WTC11 (cell line): ENCODE data around the gene ZMAT2. TPM values are rescaled to one million over a fixed set of nuclear protein-coding genes. Genes with fewer than 3 reads are reported as not detected.

ENCODE experiments used
- ATAC-seq: fragments of 200-7000 bp; cut with Tn5 transposase; 2 replicates; pipeline ENCODE4 v1.10.0; 2021; ENCODE audit warnings: mild to moderate bottlenecking, moderate library complexity
- CTCF ChIA-PET: fragments of 300-600 bp; sonication (Branson Sonifier 250); formaldehyde crosslinking; loops from one replicate; lab custom pipeline; 2021; ENCODE audit warnings: antibody characterized with exemption; lab: Charles Lee
- POLR2A ChIA-PET: fragments of 350-600 bp; sonication (Branson Sonifier 250); formaldehyde crosslinking; loops from one replicate; lab custom pipeline; 2021; ENCODE audit warnings: antibody characterized with exemption; lab: Charles Lee
- DNase-seq: peaks from one replicate; pipeline ENCODE4 v3.0.0; 2021; ENCODE audit warnings: low spot score
- H3K27ac Mint-ChIP-seq: 2 replicates; pipeline ENCODE4 v1.8.0; 2021; ENCODE audit warnings: mixed read lengths
- H3K27me3 Mint-ChIP-seq: 2 replicates; pipeline ENCODE4 v1.8.0; 2021; ENCODE audit warnings: low read depth, mild to moderate bottlenecking, moderate library complexity, mixed read lengths
- H3K36me3 Mint-ChIP-seq: 2 replicates; pipeline ENCODE4 v1.8.0; 2021; ENCODE audit warnings: mixed read lengths
- H3K4me1 Mint-ChIP-seq: 2 replicates; pipeline ENCODE4 v1.8.0; 2022; ENCODE audit warnings: mixed read lengths
- H3K4me3 Mint-ChIP-seq: 2 replicates; pipeline ENCODE4 v1.8.0; 2021; ENCODE audit warnings: mild to moderate bottlenecking, moderate library complexity, mixed read lengths
- H3K9me3 Mint-ChIP-seq: 2 replicates; pipeline ENCODE4 v1.8.0; 2021; ENCODE audit warnings: mixed read lengths
- ATF3 ChIP-seq: sonication (generic); formaldehyde crosslinking; conservative IDR thresholded peaks from 2 replicates; pipeline ENCODE4 v1.8.1; 2022; ENCODE audit warnings: mild to moderate bottlenecking, missing genetic modification reagents
- ATF6 ChIP-seq: sonication (generic); formaldehyde crosslinking; IDR thresholded peaks from 2 replicates; pipeline ENCODE4 v1.8.1; 2023; ENCODE audit warnings: mild to moderate bottlenecking, missing genetic modification reagents
- CTCF ChIP-seq: fragments of 200-600 bp; IDR thresholded peaks from 2 replicates; pipeline ENCODE4 v1.8.0; 2022; ENCODE audit warnings: antibody characterized with exemption
- FOXJ3 ChIP-seq: sonication (generic); formaldehyde crosslinking; IDR thresholded peaks from 2 replicates; pipeline ENCODE4 v1.9.0; 2021; ENCODE audit warnings: missing genetic modification reagents, mild to moderate bottlenecking, borderline replicate concordance
- MLX ChIP-seq: sonication (generic); formaldehyde crosslinking; IDR thresholded peaks from 2 replicates; pipeline ENCODE4 v1.8.1; 2023; ENCODE audit warnings: mild to moderate bottlenecking, missing genetic modification reagents, moderate library complexity
- NFYB ChIP-seq: sonication (generic); formaldehyde crosslinking; conservative IDR thresholded peaks from 2 replicates; pipeline ENCODE4 v1.8.0; 2022; ENCODE audit warnings: low read depth, missing genetic modification reagents
- SP1 ChIP-seq: sonication (generic); formaldehyde crosslinking; conservative IDR thresholded peaks from 2 replicates; pipeline ENCODE4 v1.8.1; 2022; ENCODE audit warnings: missing genetic modification reagents
- STAT6 ChIP-seq: sonication (generic); formaldehyde crosslinking; conservative IDR thresholded peaks from 2 replicates; pipeline ENCODE4 v1.8.1; 2023; ENCODE audit warnings: mild to moderate bottlenecking, low read depth, missing genetic modification reagents, moderate library complexity
- ZNF263 ChIP-seq: sonication (generic); formaldehyde crosslinking; IDR thresholded peaks from 2 replicates; pipeline ENCODE4 v1.8.1; 2022; ENCODE audit warnings: low read depth, mild to moderate bottlenecking, moderate library complexity, missing genetic modification reagents
- ZNF317 ChIP-seq: sonication (generic); formaldehyde crosslinking; IDR thresholded peaks from 2 replicates; pipeline ENCODE4 v1.8.1; 2023; ENCODE audit warnings: low read depth, mild to moderate bottlenecking, moderate library complexity, missing genetic modification reagents, borderline replicate concordance
- total RNA-seq: library from RNA; stranded (reverse); gene quantifications from 3 replicates; pipeline ENCODE4 v1.2.3, GENCODE V29; 2021
- TF ChIP-seq, protein P1 (sequence below): sonication (generic); formaldehyde crosslinking; IDR thresholded peaks from 2 replicates; pipeline ENCODE4 v1.8.1; 2022; ENCODE audit warnings: low read depth, missing genetic modification reagents, borderline replicate concordance
- TF ChIP-seq, protein P2 (sequence below): sonication (generic); formaldehyde crosslinking; IDR thresholded peaks from 2 replicates; pipeline ENCODE4 v1.8.0; 2023; ENCODE audit warnings: mild to moderate bottlenecking, missing genetic modification reagents
- TF ChIP-seq, protein P3 (sequence below): fragments of 250-450 bp; sonication (Bioruptor Pico); IDR thresholded peaks from 2 replicates; pipeline ENCODE4 v2.1.2; 2022; ENCODE audit warnings: mild to moderate bottlenecking, moderate library complexity

ZMAT2 gene
- total RNA-seq, 1 experiment from 2014 or later = 57.2 TPM

DNA sequence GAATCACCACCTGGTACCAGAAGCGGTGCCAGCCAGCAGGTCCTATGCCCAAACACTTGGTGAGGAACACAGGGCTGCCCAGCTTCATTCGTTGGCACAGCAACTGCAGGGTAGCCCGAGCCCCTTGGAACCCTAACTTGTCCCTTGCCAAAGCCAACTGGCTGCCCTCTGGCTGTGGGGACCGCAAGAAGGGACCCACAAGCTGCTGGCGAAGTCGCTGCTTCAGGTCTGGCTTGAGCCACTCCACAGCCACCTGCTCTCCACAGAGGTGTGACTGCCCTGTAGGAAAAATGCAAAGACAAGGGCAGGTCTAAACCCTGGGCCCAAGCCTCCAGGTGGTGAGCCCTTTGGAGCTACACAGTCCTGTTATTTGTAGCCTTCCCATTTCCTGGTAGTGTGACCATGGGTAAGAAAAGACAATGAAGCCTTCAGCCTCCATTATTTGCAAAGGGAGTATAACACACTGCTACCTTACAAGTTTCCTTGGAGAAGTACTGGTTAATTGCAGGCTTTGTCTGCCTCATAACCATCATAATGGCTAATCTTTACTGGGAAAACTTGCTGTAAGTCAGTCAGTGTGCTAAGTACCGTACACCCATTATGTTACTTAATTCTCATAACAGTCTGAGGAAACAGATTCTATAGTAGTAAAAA lies 28.6 kb upstream of the ZMAT2 start (continued):
- no peak for TF ChIP-seq ATF6
- TF ChIP-seq SP1 (CRISPR knock-in tag) = no peak
- TF ChIP-seq, protein P1, sequence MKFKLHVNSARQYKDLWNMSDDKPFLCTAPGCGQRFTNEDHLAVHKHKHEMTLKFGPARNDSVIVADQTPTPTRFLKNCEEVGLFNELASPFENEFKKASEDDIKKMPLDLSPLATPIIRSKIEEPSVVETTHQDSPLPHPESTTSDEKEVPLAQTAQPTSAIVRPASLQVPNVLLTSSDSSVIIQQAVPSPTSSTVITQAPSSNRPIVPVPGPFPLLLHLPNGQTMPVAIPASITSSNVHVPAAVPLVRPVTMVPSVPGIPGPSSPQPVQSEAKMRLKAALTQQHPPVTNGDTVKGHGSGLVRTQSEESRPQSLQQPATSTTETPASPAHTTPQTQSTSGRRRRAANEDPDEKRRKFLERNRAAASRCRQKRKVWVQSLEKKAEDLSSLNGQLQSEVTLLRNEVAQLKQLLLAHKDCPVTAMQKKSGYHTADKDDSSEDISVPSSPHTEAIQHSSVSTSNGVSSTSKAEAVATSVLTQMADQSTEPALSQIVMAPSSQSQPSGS = no peak
- TF ChIP-seq, all 79 proteins: peak for 0

- ChIA-PET POLR2A (interaction anchor here (0.9 to 1.1 kb wide), 2 partner anchors 7 to 108 kb away, joined by 3 to 4 read pairs; partner anchors contain the start of genes APBB3 and WDR55), CTCF (interaction anchor here (0.6 to 1.6 kb wide), 3 partner anchors 38 to 326 kb away, joined by 3 to 4 read pairs (median 4); partner anchors contain the start of gene HBEGF)
- Mint-ChIP-seq H3K9me3 (no peaks in the 10 kb centered on the region), H3K4me1 (peaks cover 7% of the 10 kb centered on the region), H3K27ac (no peak overlapping the region), H3K4me3 (no peak overlapping the region), H3K36me3 (peaks cover 57% of the 10 kb centered on the region), H3K27me3 (no peaks in the 10 kb centered on the region)
- ATAC-seq = peak; percentile 22
- TF ChIP-seq ZNF317 (CRISPR knock-in tag) (no peak), ATF3 (CRISPR knock-in tag) (no peak), MLX (CRISPR knock-in tag) (no peak), STAT6 (CRISPR knock-in tag) (no peak), ZNF263 (CRISPR knock-in tag) (no peak)
- peak; percentile 22 for DNase-seq
Observed at GRCh38 chr5:140672455-140673186, 27.6 kb upstream of the ZMAT2 start.

DNA sequence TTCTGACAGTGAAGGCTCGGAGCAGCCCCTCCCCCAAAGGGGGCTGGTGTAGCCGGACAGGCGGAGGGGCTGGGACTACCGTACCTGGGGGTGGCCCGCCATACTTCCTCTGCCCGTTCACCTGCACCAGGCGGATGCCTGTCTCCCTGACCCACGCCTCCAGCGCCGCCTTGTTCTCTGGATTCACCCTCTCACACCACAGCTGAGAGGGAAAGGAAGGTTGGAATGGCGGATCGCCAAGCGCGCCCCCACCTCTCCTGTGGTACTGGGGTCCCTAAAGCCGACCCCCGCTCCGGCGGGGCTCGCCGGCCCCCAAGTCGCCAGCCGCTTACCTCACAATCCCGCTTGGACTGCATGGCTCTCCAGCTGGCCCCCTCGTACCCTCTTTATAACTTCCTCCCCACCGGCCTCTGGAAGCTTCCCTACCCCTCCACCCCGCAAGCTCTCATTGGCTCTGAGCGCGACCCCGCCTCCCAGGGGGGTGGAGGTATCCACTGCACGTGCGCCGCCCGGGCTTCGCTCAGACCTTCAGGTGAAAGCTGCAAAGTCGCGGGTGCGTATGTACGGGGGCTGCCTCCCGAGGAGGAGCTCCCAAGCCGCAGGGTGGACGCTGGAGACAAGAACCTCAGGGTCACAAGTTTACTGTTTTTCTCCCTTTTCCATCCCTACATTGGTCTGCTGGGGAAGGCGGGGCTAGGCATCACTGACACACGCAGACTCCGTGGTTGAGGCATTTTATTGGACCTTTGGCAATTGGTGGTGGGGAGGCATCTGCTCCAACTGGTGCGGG lies 26.9 kb upstream of the ZMAT2 start, which contains the start of gene DND1:
DND1 (minus strand) TSS at position 390 of the 790 bp plus-strand sequence; CDS start at position 356, 34 bp downstream.
- ATAC-seq (peak; percentile 70), DNase-seq (peak; percentile 30)
- Mint-ChIP-seq H3K36me3 (peaks cover 56% of the 10 kb centered on the region), H3K27ac (no peak within 1 kb of the TSS), H3K27me3 (no peaks in the 10 kb centered on the region), H3K4me1 (peaks cover 7% of the 10 kb centered on the region), H3K9me3 (no peaks in the 10 kb centered on the region), H3K4me3 (no peak within 1 kb of the TSS)
- TF ChIP-seq ZNF317 (CRISPR knock-in tag) (no peak), CTCF (no peak), NFYB (CRISPR knock-in tag) (0 out of 2 replicates have a peak, but pooled peaks have one; percentile 9), FOXJ3 (CRISPR knock-in tag) (no peak)
- TF ChIP-seq, protein P2, sequence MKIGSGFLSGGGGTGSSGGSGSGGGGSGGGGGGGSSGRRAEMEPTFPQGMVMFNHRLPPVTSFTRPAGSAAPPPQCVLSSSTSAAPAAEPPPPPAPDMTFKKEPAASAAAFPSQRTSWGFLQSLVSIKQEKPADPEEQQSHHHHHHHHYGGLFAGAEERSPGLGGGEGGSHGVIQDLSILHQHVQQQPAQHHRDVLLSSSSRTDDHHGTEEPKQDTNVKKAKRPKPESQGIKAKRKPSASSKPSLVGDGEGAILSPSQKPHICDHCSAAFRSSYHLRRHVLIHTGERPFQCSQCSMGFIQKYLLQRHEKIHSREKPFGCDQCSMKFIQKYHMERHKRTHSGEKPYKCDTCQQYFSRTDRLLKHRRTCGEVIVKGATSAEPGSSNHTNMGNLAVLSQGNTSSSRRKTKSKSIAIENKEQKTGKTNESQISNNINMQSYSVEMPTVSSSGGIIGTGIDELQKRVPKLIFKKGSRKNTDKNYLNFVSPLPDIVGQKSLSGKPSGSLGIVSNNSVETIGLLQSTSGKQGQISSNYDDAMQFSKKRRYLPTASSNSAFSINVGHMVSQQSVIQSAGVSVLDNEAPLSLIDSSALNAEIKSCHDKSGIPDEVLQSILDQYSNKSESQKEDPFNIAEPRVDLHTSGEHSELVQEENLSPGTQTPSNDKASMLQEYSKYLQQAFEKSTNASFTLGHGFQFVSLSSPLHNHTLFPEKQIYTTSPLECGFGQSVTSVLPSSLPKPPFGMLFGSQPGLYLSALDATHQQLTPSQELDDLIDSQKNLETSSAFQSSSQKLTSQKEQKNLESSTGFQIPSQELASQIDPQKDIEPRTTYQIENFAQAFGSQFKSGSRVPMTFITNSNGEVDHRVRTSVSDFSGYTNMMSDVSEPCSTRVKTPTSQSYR = 0 out of 2 replicates have a peak, but pooled peaks have one; percentile 32
- TF ChIP-seq, protein P3, sequence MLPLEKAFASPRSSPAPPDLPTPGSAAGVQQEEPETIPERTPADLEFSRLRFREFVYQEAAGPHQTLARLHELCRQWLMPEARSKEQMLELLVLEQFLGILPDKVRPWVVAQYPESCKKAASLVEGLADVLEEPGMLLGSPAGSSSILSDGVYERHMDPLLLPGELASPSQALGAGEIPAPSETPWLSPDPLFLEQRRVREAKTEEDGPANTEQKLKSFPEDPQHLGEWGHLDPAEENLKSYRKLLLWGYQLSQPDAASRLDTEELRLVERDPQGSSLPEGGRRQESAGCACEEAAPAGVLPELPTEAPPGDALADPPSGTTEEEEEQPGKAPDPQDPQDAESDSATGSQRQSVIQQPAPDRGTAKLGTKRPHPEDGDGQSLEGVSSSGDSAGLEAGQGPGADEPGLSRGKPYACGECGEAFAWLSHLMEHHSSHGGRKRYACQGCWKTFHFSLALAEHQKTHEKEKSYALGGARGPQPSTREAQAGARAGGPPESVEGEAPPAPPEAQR (CRISPR knock-in tag) = no peak
- ChIA-PET POLR2A (interaction anchor here (0.6 to 1.1 kb wide), 4 partner anchors 8 to 116 kb away, joined by 3 to 4 read pairs (median 3); partner anchors contain the start of genes APBB3, SRA1 and WDR55), CTCF (interaction anchor here (0.6 to 1.4 kb wide), 3 partner anchors 18 to 327 kb away, joined by 3 to 4 read pairs (median 3); partner anchors contain the start of genes HARS1, HARS2 and HBEGF)
